ENCODE data around the gene SYNGR3. TPM values are rescaled to one million over a fixed set of nuclear protein-coding genes. Genes with fewer than 3 reads are reported as not detected.

Gene SYNGR3
- total RNA-seq, 1 donor from 2014 or later: 6.0 TPM

DNA sequence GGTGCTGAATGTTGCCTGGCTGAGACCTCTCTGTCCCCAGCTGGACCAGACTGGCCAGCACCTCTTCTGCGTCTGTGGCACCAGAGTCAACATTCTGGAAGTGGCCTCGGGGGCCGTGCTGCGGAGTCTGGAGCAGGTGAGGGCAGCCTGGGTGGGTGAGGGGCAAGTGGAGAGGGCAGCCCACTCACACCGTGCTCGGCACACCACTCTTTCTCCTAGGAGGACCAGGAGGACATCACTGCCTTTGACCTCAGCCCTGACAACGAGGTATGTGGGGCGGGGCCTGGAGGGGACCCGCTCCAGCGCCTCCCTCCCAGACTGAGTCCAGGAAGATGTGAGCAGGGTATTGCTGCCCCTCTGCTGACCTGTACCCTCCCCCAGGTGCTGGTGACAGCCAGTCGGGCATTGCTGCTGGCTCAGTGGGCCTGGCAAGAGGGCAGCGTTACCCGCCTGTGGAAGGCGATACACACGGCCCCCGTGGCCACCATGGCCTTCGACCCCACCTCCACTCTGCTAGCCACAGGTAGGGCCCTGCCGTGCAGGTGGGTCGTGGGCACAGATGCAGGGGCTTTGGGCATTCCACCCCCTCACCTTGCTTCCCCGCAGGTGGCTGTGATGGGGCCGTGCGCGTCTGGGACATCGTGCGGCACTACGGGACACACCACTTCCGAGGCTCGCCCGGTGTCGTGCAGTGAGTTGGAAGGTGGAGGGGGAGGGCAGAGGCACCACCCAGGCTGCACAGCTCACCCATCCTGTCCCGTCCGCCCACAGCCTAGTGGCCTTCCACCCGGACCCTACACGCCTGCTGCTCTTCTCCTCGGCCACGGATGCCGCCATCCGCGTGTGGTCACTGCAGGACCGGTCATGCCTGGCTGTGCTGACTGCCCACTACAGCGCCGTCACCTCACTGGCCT is 15.4 kb upstream of the SYNGR3 start:
- Histone ChIP-seq H3K4me1 (ENCODE audit: insufficient read depth, low read length) (peaks cover 11% of the 10 kb centered on the region), H3K27me3 (ENCODE audit: insufficient read depth, low read length) (no peaks in the 10 kb centered on the region), H3K79me2 (ENCODE audit: insufficient read depth, low read length) (peaks cover 35% of the 10 kb centered on the region), H4K20me1 (ENCODE audit: insufficient read depth, low read length) (peaks cover 23% of the 10 kb centered on the region), H3K9ac (ENCODE audit: low read length) (no peak overlapping the region), H3K9me3 (ENCODE audit: insufficient read depth, low read depth, low read length) (no peaks in the 10 kb centered on the region), H3K36me3 (ENCODE audit: insufficient read depth, low read length) (peaks cover 7% of the 10 kb centered on the region), H3K4me3 (ENCODE audit: insufficient read depth, low read depth, low read length) (no peak overlapping the region), H3K27ac (ENCODE audit: low read depth, low read length) (no peak overlapping the region), H3K4me2 (ENCODE audit: low read length) (no peak overlapping the region), H2AFZ (ENCODE audit: low read depth, low read length) (no peak overlapping the region)
- TF ChIP-seq EZH2 (IDR thresholded peaks at IDR 0.05; ENCODE audit: insufficient read depth, low read length) (no peak), CTCF (IDR thresholded peaks at IDR 0.05; ENCODE audit: insufficient read depth, low read depth, low read length) (no peak)
- Mint-ChIP-seq H3K4me1 (ENCODE audit: low read depth, unreplicated experiment) (peaks cover 11% of the 10 kb centered on the region), H3K36me3 (ENCODE audit: low read depth, unreplicated experiment) (peaks cover 6% of the 10 kb centered on the region), H3K27ac (ENCODE audit: unreplicated experiment) (no peak overlapping the region), H3K9me3 (ENCODE audit: unreplicated experiment) (no peaks in the 10 kb centered on the region), H3K27me3 (ENCODE audit: low read depth, unreplicated experiment) (no peaks in the 10 kb centered on the region), H3K4me3 (ENCODE audit: unreplicated experiment) (peak overlapping the region; percentile 40)
- DNase-seq (ENCODE audit: low read depth) (no peak), FAIRE-seq (no peak)

- Mint-ChIP-seq H3K27me3 (ENCODE audit: low read depth, unreplicated experiment) (peaks cover 3% of the 10 kb centered on the region), H3K9me3 (ENCODE audit: unreplicated experiment) (no peaks in the 10 kb centered on the region), H3K4me3 (ENCODE audit: unreplicated experiment) (no peak overlapping the region), H3K27ac (ENCODE audit: unreplicated experiment) (no peak overlapping the region), H3K36me3 (ENCODE audit: low read depth, unreplicated experiment) (peaks cover 6% of the 10 kb centered on the region), H3K4me1 (ENCODE audit: low read depth, unreplicated experiment) (peaks cover 11% of the 10 kb centered on the region)
- TF ChIP-seq EZH2 (IDR thresholded peaks at IDR 0.05; ENCODE audit: insufficient read depth, low read length) (no peak), CTCF (IDR thresholded peaks at IDR 0.05; ENCODE audit: insufficient read depth, low read depth, low read length) (no peak)
- H3K79me2 ChIP-seq (ENCODE audit: insufficient read depth, low read length): peaks cover 35% of the 10 kb centered on the region
- H3K27me3 ChIP-seq (ENCODE audit: insufficient read depth, low read length): peaks cover 10% of the 10 kb centered on the region
- H3K27ac ChIP-seq (ENCODE audit: low read depth, low read length): no peak overlapping the region
- no peak overlapping the region for H2AFZ ChIP-seq (ENCODE audit: low read depth, low read length)
- no peak overlapping the region for H3K4me3 ChIP-seq (ENCODE audit: insufficient read depth, low read depth, low read length)
- peaks cover 7% of the 10 kb centered on the region for H3K36me3 ChIP-seq (ENCODE audit: insufficient read depth, low read length)
- H3K4me2 ChIP-seq (ENCODE audit: low read length): no peak overlapping the region
- no peaks in the 10 kb centered on the region for H3K9me3 ChIP-seq (ENCODE audit: insufficient read depth, low read depth, low read length)
- peaks cover 35% of the 10 kb centered on the region for H4K20me1 ChIP-seq (ENCODE audit: insufficient read depth, low read length)
- no peak overlapping the region for H3K9ac ChIP-seq (ENCODE audit: low read length)
- no peak for FAIRE-seq
- DNase-seq (ENCODE audit: low read depth): no peak
- H3K4me1 ChIP-seq (ENCODE audit: insufficient read depth, low read length): peaks cover 11% of the 10 kb centered on the region
These were observed 14.1 kb upstream of the SYNGR3 start for GRCh38 chr16:1975432-1976215.
